Inflammatory macrophage treated with lipopolysaccharide for 4 hours (primary cell): ENCODE data around the gene HOMER3.
"Not testable (repeated sequence)": the region's sequence is repeated elsewhere in the genome, so short reads cannot be mapped to it uniquely, and the experiment has no call there.

Source experiments
- DNase-seq: peaks from one replicate; pipeline ENCODE4 v3.0.0-alpha.2; 2020

HOMER3 gene

DNA sequence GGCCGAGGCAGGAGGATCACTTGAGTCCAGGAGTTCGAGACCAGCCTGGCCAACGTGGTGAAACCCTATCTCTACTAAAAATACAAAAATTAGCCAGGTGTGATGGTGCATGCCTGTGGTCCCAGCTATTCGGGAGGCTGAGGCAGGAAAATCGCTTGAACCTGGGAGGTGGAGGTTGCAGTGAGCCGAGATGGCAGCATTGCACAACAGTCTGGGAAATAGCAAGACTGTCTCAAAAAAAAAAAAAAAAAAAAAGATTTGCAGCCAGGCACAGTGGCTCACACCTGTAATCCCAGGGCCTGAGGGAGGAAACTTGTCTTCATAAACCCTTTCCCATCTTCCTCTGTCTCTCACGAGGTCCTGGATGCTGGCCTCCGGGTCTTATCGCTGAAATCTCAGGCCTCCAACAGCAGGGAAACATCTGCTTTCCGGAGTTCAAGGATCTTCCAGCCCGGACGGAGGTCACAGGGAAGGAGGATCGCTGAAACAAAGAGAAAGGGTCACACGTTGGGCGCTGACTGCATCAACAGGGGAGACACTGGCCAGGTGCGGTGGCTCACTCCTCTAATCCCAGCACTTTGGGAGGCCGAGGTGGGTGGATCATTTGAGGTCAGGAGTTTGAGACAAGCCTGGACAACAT lies 11.5 kb upstream of the HOMER3 start:
- DNase-seq, result not testable (repeated sequence)

DNA sequence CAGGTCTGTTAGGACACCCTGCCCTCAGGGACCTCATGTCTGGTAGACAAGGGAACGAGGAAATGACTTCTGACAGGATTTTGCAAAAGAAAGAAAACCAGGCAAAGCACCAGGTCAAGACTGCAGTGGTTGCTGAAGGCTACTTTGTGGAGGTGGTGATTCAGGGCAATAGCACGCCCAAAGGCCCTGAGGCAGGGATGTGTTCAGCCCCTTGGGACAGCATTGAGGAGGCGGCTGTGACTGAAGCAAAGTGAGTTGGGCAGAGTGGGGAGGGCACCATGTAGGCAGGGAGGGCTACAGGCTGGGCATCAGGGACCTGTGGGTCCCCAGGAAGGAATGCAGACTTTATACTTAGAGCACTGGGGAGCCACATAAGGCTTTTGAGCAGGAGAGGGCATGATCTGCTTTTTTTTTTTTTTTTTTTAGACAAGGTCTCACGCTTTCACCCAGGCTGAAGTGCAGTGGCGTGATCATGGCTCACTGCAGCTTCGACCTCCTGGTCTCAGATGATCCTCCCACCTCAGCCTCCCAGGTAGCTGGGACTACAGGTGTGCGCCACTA lies 10.8 kb upstream of the HOMER3 start:
- no peak for DNase-seq

DNA sequence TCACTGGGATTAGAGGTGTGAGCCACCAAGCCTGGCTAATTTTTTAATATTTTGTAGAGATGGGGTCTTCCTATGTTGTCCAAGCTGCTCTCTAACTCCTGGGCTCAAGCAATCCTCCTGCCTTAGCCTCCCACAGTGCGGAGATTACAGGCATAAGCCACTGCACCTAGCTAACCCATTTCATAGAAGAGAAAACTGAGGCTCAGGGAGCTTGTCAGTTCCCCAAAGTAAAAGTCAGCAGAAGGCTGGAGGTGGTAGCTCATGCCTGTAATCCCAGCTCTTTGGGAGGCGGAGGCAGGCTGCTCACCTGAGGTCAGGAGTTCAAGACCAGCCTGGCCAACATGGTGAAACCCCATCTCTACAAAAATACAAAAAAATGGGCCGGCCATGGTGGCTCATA lies 8.8 kb upstream of the HOMER3 start:
- DNase-seq, result no peak

DNA sequence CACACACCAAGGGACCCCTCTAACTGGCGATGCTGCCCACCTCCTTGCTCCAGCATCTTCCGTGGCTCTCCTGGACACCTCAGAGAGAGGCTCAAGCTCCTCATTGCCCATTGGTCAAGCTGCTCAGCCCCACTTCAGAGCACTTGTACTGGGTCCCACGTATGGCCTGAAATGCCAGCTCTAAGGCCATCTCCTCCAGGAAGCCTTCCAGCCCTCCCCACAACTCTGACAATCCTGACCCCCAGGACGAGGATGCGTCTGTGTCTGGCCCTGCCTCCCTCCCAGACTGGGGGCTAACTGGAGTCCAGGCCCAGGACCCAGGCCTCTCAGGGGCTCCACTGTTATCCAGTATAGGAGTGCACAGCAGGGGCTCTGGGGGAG lies 7.9 kb upstream of the HOMER3 start:
- DNase-seq, result no peak

DNA sequence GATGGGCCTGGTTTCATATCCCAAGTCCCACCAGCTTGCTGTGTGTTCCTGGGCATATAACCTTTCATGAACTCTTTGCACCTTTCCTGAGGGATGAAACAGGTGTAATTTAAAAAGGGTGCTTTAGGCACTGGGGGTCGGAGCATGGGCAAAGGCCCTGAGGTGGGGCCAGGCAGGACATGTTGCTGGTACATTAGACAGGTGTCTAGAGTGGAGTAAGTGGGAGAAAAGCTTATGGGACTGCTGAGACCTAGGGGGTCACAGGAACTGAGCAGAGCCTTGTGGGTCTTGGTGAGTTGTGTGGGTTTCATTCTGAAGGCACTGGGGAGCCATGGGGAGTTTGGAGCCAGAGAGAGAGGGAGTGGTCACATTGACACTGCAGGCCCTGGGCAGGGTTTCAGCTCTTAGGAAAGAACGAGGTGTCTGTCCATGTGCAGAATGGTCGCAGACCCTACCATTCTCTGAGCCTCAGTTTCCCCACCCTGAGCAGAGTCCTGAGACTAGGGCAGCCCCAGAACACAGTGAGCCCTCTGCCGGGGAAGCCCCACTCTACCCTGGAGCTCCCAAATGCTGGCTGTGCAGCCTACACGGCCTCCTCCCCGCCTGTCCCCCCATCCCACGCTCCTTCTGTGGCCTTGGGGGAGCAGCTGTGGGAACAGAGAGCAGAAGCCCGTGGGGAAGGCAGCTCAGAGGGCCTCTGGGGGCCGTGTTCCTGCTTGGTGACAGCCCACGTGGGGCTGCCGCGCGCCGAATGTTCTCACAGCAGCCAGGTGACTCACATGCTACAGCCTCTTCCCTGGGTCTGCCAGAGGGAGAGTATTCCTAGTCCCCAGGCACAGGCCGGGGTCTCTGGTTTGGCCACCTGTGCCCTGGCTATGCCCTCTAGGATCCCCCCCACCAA lies 7.3 kb upstream of the HOMER3 start:
- DNase-seq, result no peak

DNA sequence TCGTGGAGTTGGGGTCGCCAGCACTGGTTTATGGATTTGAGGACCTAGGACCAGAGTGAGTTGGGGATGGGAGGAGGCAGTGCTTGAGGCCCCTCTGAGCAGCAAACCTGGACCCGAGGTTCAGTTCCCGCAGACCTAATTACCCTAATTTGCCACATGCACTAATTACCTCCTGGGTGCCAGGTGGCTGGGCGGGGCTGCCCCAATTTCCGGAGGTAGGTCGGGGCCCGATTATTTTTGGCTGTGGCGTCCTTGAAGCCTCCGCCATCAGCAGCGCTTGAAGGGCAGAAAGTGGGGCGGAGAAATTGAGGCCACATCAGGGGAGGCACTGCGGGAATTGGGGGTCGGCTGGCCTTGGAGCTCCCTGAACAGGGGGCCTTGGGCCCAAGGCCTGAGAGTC lies 5.9 kb upstream of the HOMER3 start:
- DNase-seq, result no peak

DNA sequence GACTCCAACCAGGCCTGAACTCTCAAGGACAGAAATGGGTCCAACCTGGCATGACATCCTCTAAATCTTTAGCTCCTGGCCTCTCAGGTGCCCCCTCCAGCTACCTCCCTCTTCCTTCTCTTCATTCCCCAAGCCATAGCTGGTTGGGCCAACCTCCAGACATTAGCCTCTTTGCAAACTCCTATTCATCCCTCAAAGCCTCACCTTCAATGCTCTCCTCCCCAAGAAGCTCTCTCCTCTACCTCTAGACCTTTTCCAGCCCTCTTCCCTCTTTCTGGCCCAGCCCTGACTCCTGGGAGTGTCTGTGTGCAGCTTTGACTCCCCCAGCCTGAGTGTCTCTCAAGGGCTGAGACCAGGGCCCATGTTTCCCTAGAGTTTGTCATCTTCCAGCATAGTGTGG lies 5.3 kb upstream of the HOMER3 start:
- no peak for DNase-seq

DNA sequence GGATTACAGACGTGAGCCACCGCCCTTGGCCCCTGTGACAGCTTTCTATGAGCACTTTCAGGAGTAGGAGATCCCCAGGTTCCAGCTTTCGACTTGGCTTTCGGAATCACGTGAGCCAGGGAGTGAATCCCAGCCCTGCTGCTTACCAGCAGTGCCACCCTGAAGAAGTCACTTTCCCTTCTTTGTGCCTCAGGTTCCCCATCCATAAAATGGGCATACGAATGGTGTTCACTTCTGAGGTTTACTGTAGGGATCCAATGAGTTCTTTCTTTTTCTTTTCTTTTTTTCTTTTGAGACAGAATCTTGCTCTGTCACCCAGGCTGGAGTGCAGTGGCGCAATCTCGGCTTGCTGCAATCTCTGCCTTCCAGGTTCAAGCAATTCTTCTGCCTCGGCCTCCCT lies 4.3 kb upstream of the HOMER3 start:
- DNase-seq, result no peak

DNA sequence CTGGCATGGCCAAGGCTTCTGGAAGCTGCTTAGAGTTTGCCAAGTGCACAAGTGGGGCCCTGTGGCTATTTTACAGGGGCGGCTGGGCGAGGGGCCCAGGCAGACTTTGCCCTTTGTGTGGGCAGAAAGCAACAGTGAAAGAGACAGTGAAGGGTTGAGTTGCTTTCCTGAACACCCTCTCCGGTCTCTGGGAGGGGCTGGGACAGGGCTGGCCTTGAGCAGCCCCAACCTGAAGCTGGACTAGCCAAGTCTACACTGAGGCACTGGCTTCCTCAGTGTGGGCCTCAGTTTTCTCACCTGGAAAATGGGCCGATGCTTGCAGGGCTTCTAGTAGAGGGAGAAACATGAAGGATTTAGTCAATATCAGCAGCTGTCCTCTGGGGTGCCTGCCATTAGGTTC lies 2.4 kb upstream of the HOMER3 start:
- DNase-seq, result no peak

DNA sequence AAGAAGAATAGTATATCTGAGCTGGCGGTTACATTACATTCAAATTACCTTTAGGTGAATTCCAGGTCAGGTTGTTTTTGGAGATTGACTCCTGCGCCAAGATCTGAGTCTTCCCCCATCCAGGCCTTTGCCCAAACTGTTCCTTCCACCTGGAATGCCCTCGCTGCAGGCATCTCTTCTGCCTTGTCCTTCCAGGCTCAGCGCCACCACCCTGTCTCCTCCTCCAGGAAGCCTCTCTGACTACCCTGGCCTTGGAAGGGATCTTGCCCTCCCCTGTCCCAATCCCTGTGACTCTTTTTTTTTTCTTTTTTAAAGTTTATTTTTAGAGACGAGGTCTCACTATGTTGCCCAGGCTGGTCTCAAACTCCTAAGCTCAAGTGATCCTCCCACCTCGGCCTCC lies 1.7 kb upstream of the HOMER3 start:
- DNase-seq, result no peak

DNA sequence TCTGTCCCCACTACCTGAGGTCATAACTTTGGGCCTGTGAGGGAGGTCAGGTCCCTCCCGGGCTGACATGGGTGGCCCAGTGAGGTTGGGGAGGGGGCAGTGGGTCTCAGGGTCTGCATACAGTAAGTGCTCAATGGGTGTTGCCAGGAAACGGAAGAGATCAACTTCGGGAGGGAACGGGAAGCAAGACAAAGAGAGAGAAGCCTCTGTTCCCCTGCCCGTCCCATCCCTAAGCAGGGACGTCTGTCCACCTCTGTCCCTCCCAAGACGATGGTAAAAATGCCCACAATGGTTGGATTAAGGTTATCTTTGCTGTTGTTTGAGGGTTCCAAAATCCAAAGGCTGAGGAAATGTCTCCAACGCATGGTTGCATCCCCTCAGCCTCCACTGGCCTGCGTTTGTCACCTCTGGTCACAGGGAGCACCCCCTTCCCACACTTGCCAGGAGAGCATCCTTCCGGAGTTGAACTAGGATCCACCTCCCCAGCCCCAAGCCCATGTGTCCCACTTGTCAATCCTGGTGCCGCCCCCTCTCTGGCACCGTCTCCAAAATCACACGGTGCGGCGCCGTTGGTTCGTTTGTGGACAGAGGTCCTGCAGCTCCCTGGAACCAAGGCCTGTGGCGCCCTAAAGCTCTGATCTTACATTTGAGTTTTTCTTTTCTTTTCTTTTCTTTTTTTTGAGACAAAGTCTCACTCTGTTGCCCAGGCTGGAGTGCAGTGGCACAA lies 774 bp upstream of the HOMER3 start:
- no peak for DNase-seq

DNA sequence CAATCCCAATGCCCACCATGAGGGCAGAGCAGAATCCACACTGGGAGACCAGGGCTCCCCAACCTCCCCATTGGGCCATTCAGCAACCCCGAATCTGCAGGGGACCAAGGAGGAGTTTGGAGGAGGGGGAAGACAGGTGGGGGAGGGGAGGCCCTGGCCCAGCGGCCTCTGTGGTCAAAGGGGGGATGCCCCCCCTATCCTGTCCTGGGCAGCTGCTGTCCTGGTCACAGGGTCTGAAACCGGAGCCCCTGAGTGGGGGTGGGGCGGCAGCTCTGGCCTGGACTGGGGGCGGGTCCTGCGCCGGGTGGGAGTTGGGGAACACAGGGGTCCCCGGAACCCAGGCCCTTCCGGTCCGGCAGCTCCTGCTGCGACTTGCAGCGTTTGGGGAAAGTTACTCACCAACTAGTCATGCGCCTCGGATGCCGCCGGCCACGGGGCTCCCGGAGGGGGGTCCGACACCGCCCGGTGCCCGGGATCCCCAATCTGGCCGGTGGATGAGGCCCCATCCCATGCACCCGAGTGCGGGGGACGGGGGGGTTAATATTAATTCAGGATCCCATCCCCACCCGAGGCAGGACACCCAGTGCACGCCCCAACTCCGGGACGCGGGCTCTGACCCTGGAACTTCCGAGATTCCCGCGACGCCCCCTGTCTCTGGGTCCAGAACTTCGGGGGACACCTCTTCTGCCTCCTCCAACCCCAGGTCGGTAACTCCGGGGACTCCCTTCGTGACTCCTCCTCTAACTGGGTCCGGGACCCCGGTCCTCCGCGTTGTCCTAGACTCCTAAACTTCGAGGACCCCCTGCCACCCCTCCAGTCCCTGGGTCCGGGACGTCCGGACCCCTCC lies 872 bp downstream of the HOMER3 start:
- peak; percentile 45 for DNase-seq

DNA sequence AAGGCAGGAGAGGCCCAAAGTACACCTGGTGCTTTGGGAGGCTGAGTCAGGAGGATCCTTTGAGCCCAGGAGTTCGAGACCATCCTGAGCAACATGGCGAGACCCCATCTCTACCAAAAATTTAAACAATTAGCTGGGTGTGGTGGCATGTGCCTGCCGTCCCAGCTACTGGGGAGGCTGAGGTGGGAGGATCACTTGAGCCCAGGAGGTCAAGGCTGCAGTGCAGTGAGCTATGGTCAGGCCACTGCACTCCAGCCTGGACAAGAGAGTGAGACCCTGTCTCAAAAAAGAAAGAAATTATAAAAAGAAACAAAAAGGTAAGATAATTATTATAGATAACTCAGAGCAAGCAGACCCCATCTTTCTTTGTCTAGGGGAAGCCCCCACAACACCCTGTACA lies 1.9 kb downstream of the HOMER3 start:
- DNase-seq, result no peak

DNA sequence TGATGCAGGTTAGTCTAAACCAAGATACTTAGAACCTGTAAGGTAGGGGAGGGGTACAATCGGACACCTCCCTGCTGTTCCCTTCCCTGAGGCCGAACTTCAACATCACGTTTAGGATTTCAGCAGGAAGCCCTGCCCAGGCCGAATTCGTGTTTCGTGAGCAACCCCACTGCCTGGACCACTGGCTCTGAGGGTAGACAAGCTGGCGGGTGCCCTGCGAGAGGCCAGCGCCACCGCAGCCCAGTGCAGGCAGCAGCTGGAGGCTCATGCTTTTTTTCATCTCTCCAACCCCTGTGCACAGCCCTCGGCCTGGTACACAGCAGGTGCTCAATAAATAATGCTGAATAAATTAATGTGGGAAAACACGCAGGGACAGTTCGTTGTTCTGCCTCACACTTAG lies 7.7 kb downstream of the HOMER3 start:
- no peak for DNase-seq

DNA sequence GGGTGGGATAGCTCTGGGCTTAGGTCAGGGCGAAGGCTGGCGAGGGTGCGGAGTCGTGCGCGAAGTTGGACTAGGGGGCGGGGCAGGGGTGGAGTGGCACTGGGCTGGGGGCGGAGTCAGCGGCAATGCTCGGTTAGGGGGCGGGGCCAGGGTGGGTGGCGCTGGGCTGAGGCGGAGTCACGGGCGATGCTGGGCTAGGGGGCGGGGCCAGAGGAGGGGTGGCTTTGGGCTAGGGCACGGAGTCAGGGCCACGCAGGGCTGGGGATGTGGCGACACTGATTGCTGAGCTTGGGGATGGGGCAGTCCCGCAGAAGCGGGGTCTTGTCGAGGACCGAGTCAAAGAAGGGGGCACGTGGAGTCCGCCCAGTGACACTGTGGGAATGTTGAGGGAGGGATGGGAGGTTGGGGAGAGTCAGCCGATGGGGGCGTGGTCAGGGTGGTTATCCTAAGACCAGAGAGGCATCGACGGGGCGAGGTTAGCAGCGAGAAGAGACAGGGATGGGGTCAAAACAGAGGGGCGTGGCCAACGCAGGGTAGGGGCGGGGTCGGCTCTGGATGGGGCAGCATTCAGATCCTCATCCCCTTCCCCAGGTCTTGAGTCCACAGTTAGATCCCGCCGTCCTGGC lies 8.7 kb downstream of the HOMER3 start:
- DNase-seq, result peak; percentile 82

DNA sequence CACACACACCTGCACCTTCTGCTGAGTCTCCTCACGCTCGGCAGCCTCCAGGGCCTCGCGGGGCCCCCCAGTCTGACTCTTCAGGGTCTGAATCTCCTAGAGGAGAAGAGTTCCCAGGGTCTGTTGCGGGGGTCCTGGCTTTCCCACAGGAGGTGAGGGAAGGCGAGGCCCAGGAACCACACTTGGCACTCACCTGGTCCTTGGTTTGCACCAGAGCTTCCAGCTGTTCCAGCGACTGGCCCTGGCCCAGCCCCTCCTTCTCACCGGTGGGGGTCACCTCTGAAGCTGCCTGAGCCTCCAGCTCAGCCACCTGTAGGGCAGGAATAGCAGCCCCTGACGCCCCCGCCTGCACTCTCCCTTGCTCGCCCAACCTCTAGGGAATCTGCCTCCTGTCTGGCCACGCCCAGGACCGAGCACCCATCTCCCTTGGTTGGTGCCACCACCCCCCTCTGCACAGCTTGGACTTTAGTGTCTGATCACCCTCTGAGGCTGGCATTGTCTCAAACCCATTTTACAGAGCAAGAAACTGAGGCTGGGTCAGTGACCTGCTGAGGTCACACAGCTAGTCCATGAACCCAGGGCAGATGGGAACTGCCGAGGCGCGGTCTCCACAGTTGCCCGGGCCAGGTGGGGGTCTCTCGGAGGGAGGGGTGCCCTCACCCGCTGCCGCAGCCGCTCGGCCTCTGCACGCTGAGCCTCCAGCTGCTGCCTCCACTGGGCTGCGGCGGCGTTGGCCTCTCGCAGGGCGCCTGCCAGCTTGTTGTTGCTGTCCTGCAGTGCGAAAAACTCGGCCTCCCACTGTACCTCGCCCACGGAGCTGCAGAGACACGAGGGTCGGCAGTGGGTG lies 9.5 kb downstream of the HOMER3 start:
- DNase-seq, result no peak

DNA sequence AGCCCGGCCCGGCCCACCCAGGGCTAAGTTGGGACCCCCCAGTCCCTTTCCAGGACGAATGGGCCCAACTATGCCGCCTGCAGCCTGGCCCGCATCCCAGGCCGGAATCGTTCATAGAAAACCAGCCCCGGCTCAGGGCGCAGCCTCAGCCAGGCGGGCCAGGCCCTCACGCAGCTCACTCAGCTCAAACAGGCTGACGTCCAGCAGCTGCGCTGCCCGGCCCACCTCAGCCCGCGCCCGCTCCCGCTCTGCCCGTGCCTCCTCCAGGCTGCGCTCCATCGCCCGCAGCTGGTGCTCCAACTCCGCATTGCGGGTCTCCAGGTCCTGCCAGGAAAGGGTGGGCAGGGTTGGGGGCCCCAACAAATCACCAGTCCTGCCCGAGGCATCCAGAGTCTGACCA lies 11.7 kb downstream of the HOMER3 start:
- DNase-seq, result no peak

DNA sequence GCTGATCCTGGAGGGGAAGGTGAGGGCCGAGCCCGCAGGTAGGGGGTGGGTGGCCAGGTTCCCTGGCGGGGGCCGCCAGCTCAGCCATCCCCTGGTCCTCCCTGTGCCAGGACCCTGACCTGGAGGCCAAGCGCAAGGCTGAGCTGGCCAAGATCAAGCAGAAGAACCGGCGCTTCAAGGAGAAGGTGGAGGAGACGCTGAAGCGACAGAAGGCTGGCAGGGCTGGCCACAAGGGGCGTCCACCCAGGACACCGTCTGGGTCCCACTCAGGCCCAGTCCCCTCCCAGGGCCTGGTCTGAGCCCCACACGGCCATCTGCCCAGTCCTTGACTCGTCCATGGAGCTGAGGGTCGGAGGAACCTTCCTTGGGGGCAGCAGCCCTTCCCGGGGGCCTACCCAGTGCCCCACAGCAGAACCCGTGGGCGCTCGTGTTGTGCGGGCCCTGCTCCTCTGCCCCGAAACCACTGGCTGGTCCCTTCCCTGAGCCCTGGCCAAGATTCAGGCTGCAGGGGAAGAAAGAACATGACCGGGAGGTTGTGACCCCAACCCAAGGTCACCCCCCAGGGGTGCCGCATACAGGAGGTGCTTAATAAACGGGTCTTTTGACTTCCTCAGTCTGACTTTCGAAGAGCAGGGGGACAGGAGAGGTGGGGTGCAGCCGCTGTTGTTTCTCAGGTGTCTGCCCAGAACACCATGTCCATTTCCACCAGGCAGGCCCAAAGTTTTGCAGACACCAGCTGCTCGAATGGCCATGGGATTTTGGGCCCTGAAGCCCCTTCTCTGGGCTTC lies 12.8 kb downstream of the HOMER3 start:
- no peak for DNase-seq

DNA sequence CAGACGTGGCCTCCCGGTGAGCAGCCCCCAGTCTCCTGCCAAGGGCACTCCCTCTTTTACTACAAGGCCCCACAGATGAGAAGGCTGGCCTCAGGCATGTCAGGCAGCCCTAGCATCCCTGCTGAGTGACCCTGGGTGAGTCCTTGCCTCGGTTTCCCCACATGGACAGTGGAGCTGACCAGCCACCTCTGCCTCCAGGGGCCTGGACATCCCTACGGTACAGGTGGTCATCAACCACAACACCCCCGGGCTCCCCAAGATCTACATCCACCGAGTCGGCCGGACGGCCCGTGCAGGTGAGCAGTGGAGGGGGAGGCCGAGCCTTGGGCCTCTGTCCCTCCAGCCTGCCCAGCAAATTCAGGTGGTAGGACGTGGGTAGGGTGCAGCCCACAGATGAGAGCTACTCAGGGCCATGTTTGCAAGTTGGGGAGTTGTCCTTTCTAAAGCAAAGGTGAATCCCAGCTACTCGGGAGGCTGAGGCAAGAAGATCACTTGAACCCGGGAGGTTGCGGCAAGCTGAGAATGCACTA lies 16.3 kb downstream of the HOMER3 start:
- DNase-seq, result no peak
